H1 (cell line): ENCODE data around the gene SBF2. TPM values are rescaled to one million over a fixed set of nuclear protein-coding genes. Genes with fewer than 3 reads are reported as not detected.

ENCODE experiments used
- BACH1 ChIP-seq: IDR thresholded peaks from 2 replicates; pipeline ENCODE4 v1.6.1; 2012; ENCODE audit warnings: low read length, improper control_type of control experiment
- CHD7 ChIP-seq: fragments of 300-600 bp; sonication (generic); IDR thresholded peaks from 2 replicates; pipeline ENCODE4 v1.7.1; 2012; ENCODE audit warnings: low read length, moderate library complexity, mild to moderate bottlenecking, inconsistent platforms; ENCODE audit not compliant: insufficient replicate concordance
- FOSL1 ChIP-seq: IDR thresholded peaks from 2 replicates; pipeline ENCODE4 v1.6.1; 2011; ENCODE audit warnings: mild to moderate bottlenecking, low read depth, low read length, moderate library complexity; ENCODE audit not compliant: insufficient read depth
- GABPA ChIP-seq: IDR thresholded peaks from 2 replicates; pipeline ENCODE4 v1.6.1; 2011; ENCODE audit warnings: mild to moderate bottlenecking, low read length, moderate library complexity, borderline replicate concordance; ENCODE audit not compliant: insufficient read depth
- HDAC6 ChIP-seq: IDR thresholded peaks from one replicate; pipeline ENCODE4 v1.7.1; 2012; ENCODE audit warnings: low read depth, mild to moderate bottlenecking, inconsistent platforms, low read length, moderate library complexity
- JUND ChIP-seq: IDR thresholded peaks from 2 replicates; pipeline ENCODE4 v1.6.1; 2011; ENCODE audit warnings: mild to moderate bottlenecking, improper control_type of control experiment, low read length
- KDM4A ChIP-seq: IDR thresholded peaks from one replicate; pipeline ENCODE4 v1.7.1; 2012; ENCODE audit warnings: low read depth, mild to moderate bottlenecking, moderate library complexity, low read length, inconsistent platforms; ENCODE audit not compliant: severe bottlenecking
- SIX5 ChIP-seq: IDR thresholded peaks from 2 replicates; pipeline ENCODE4 v1.6.1; 2011; ENCODE audit warnings: mild to moderate bottlenecking, low read depth, low read length
- TEAD4 ChIP-seq: IDR thresholded peaks from 2 replicates; pipeline ENCODE4 v1.6.1; 2012; ENCODE audit warnings: low read depth, low read length, inconsistent platforms, mixed read lengths
- YY1 ChIP-seq: IDR thresholded peaks from 2 replicates; pipeline ENCODE4 v1.6.1; 2011; ENCODE audit warnings: low read depth, mild to moderate bottlenecking, low read length
- polyA plus RNA-seq, 7 experiments: library from polyadenylated mRNA; depleted of rRNA in 3 of 7; stranded (reverse) in 5 of 7; unstranded in 2 of 7; fragments of >200 nt in 5 of 7; fragments of 200-250 nt in 2 of 7; gene quantifications; 1 replicate in 5 of 7; 2 replicates in 1 of 7; 4 replicates in 1 of 7; pipeline versions ENCODE4 v1.2.1 to v1.2.3, GENCODE V29; 2011 to 2013; ENCODE audit warnings: missing spikeins in 2 of 7, mixed read lengths in 2 of 7
- total RNA-seq: library from RNA; stranded (reverse); fragmentation: NEBNext Ultra II Directional; extraction: Animal tissue kit (Norgen Biotek cat#: 25700); gene quantifications from 2 replicates; pipeline ENCODE4 v1.2.1, GENCODE V29; 2021

SBF2 gene
- total and polyA plus RNA-seq, 2 of the 8 experiments (the other 6 are each of a cell fraction or from before 2014, with no cell fraction given) = 36.7 to 50.5 TPM

GRCh38 chr11:9756461-9756860 lies 537.6 kb downstream of the SBF2 start (continued):
- TF ChIP-seq CHD7 (no peak), FOSL1 (no peak), TEAD4 (no peak), GABPA (no peak), BACH1 (no peak), HDAC6 (no peak), KDM4A (no peak), JUND (no peak), YY1 (no peak), SIX5 (no peak)
